Thoracic aorta (tissue), 2 donors: ENCODE measurements around the gene SH3TC1. TPM values are rescaled to one million over a fixed set of nuclear protein-coding genes. Genes with fewer than 3 reads are reported as not detected.
A peak's percentile ranks its signal among the peaks of the same experiment; 100 is the strongest.

Source experiments
- ATAC-seq: fragments of 150-250 bp; one replicate; pipeline ENCODE4 v1.8.0; 2017; ENCODE audit warnings: low read depth; ENCODE audit not compliant: insufficient number of reproducible peaks, low FRiP score
- DNase-seq: peaks from one replicate; pipeline ENCODE4 v3.0.0-alpha.2; 2020; ENCODE audit warnings: low spot score
- H3K27ac ChIP-seq, 2 donors: fragments of 200-600 bp; sonication (generic); 1 replicate in 1 of 2; 2 replicates in 1 of 2; pipeline ENCODE4 v1.5.1; 2016; ENCODE audit warnings: mild to moderate bottlenecking in 2 of 2, moderate library complexity in 2 of 2
- H3K27me3 ChIP-seq: fragments of 200-600 bp; sonication (generic); replicated peaks from 2 replicates; pipeline ENCODE4 v1.6.0; 2016; ENCODE audit warnings: mild to moderate bottlenecking; ENCODE audit not compliant: insufficient read depth
- H3K36me3 ChIP-seq: fragments of 200-600 bp; sonication (generic); one replicate; pipeline ENCODE4 v1.5.1; 2016
- H3K4me1 ChIP-seq, 2 donors: fragments of 200-600 bp; sonication (generic); 1 replicate in 1 of 2; 2 replicates in 1 of 2; pipeline versions ENCODE4 v1.5.1 to v1.6.0; 2016; ENCODE audit warnings: low read depth in 2 of 2, mild to moderate bottlenecking in 1 of 2; ENCODE audit not compliant: control insufficient read depth in 1 of 2
- H3K4me3 ChIP-seq: fragments of 200-600 bp; sonication (generic); 2 replicates; pipeline ENCODE4 v1.5.1; 2016; ENCODE audit warnings: mild to moderate bottlenecking
- H3K9me3 ChIP-seq: fragments of 200-600 bp; sonication (generic); 2 replicates; pipeline ENCODE4 v1.5.1; 2016
- CTCF ChIP-seq: fragments of 200-600 bp; sonication (generic); IDR thresholded peaks from one replicate; pipeline ENCODE4 v1.5.1; 2019; ENCODE audit warnings: antibody characterized with exemption
- total RNA-seq, 2 donors: library from RNA; depleted of rRNA; stranded (reverse); fragments of >200 nt; gene quantifications; one replicate each; pipeline versions ENCODE4 v1.1.0 to v1.2.3, GENCODE V29; 2016

The SH3TC1 gene
- total RNA-seq, 2 donors from 2014 or later, result 63.2 to 68.6 TPM

DNA sequence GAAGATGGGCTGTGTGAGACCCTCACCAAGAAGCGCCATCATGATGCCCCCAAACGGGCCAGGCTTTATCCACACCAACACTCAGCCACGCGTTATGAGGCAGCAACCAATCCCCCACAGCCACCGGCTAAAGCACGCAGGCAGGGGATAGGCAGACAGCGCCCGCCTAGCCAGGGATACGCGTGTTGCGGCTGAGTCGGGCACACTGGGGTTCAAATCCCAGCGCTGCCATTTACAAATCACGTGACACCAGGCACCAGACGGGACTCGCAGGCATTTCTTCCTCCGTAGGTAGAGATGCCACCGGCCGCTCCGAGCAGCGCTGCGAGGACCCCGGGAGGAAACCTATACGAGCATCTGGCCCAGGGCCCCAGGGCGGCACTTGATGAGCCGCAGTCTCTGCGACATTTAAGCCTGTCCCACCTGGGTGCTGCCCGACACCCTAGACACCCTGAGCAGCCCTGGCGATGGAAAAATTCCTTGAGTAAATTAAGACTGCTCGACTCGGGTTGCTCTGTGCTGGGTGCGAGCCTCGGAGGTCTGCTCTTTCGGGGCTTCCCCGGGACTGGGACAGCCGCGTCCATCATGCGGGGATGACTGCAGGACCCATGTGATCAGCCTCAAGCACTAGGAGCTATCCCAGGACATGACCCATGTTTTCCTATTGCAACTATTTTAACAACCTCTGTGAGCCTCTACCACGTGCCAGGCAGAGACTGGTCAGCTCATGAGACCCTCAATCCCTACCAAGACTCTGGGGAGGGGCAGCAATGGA lies 46.8 kb upstream of the SH3TC1 start:
- TF ChIP-seq CTCF, result no peak
- no peak for ATAC-seq

DNA sequence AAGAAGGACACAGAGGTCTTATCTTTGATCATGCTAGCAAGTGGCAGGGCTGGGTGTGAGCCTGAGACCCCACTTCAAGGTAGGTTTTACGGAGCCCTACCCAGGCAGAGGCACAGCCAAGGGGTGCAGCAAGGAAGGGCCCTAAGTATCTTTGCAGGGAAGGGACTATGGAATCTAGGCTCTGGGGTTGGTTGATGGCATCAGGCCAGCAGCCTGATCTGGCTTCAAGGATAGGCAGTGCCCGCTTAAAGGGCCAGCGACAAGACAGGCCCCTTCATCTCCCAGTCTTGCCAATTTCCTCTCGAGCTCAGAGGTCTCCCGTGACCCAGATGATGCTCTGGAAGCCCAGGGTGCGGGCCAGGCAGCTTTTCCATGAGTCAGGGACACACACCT lies 46.2 kb upstream of the SH3TC1 start:
- Histone ChIP-seq H3K27me3 (no peaks in the 10 kb centered on the region), H3K4me1 (peaks cover 6 to 29% of the 10 kb centered on the region in 2 donors), H3K27ac (no peak overlapping the region), H3K36me3 (no peaks in the 10 kb centered on the region), H3K9me3 (no peaks in the 10 kb centered on the region), H3K4me3 (no peak overlapping the region)
- ATAC-seq (no peak), DNase-seq (no peak)
- no peak for TF ChIP-seq CTCF

More for the DNA sequence above, 46.8 kb upstream of the SH3TC1 start:
- Histone ChIP-seq H3K27me3 (no peaks in the 10 kb centered on the region), H3K9me3 (no peaks in the 10 kb centered on the region), H3K4me1 (peaks cover 0 to 23% of the 10 kb centered on the region in 2 donors), H3K27ac (no peak overlapping the region), H3K36me3 (no peaks in the 10 kb centered on the region), H3K4me3 (no peak overlapping the region)
- DNase-seq, result no peak

GRCh38 chr4:8153441-8153840 lies 45.6 kb upstream of the SH3TC1 start:
- ATAC-seq, result no peak
- no peak for DNase-seq
- H3K27ac ChIP-seq, result no peak overlapping the region
- no peaks in the 10 kb centered on the region for H3K9me3 ChIP-seq
- no peaks in the 10 kb centered on the region for H3K36me3 ChIP-seq
- H3K4me1 ChIP-seq, result peaks cover 9 to 33% of the 10 kb centered on the region in 2 donors
- H3K4me3 ChIP-seq, result no peak overlapping the region
- TF ChIP-seq CTCF, result no peak
- H3K27me3 ChIP-seq, result no peaks in the 10 kb centered on the region

GRCh38 chr4:8155048-8155447 lies 44.0 kb upstream of the SH3TC1 start:
- H3K4me3 ChIP-seq, result no peak overlapping the region
- peak overlapping the region; percentile 8 to 31 for H3K27ac ChIP-seq
- no peaks in the 10 kb centered on the region for H3K9me3 ChIP-seq
- no peaks in the 10 kb centered on the region for H3K36me3 ChIP-seq
- no peaks in the 10 kb centered on the region for H3K27me3 ChIP-seq
- ATAC-seq, result no peak
- TF ChIP-seq CTCF, result no peak
- DNase-seq, result no peak
- H3K4me1 ChIP-seq, result peaks cover 15 to 43% of the 10 kb centered on the region in 2 donors

DNA sequence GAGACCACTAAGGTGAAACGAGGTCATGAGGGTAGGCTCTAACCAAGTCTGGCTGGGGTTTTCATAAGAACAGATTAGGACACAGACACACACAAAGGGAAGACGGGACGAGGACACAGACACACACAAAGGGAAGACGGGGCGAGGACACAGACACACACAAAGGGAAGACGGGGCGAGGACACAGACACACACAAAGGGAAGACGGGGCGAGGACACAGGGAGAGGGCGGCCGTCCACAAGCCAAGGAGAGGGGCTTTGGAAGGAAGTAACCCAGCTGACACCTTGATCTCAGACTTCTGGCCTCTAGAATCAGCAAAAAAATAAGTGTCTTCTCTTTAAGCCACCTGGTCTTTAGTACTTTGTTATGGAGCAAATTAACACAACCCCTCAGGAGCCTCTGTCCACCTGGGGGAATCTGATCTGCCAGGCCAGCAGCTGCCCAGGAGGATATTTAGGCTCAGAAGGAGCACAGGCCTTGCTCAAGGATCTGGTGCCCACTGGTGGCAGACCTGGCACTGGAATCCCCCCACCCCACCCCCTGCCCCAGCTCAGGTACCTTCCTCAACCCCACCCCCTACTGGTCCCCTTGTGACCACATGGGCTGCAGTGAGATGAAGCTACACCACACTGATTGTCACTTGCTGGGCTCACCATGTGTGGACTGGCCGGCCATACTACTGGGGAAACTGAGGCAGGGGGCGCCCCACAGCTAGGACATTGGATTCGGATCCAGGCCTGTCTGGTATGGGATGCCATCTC lies 43.2 kb upstream of the SH3TC1 start:
- Histone ChIP-seq H3K4me1 (peaks cover 15 to 47% of the 10 kb centered on the region in 2 donors), H3K27ac (peak overlapping the region; percentile 22 to 34), H3K9me3 (no peaks in the 10 kb centered on the region), H3K36me3 (no peaks in the 10 kb centered on the region), H3K4me3 (no peak overlapping the region), H3K27me3 (no peaks in the 10 kb centered on the region)
- DNase-seq, result no peak
- no peak for TF ChIP-seq CTCF
- no peak for ATAC-seq
